Endodermal cell (in vitro differentiated cells): ENCODE results near the gene LPP. TPM values are rescaled to one million over a fixed set of nuclear protein-coding genes. Genes with fewer than 3 reads are reported as not detected.

Experiments used
- DNase-seq: peaks from one replicate; pipeline ENCODE4 v3.0.0-alpha.2; 2017
- H3K27ac ChIP-seq: 2 replicates; pipeline ENCODE4 v1.5.1; 2013; ENCODE audit warnings: mild to moderate bottlenecking, low read depth, low read length, moderate library complexity
- H3K27me3 ChIP-seq: 2 replicates; pipeline ENCODE4 v1.6.1; 2013; ENCODE audit warnings: mild to moderate bottlenecking, low read length, moderate library complexity; ENCODE audit not compliant: insufficient read depth, control insufficient read depth, poor library complexity, severe bottlenecking
- H3K36me3 ChIP-seq: 2 replicates; pipeline ENCODE4 v1.7.0; 2013; ENCODE audit warnings: mild to moderate bottlenecking, low read length, moderate library complexity; ENCODE audit not compliant: control insufficient read depth, insufficient read depth
- H3K4me1 ChIP-seq: one replicate; pipeline ENCODE4 v1.7.0; 2013; ENCODE audit warnings: low read length; ENCODE audit not compliant: control insufficient read depth, insufficient read depth
- H3K4me3 ChIP-seq: 2 replicates; pipeline ENCODE4 v1.5.1; 2013; ENCODE audit warnings: mild to moderate bottlenecking, low read length, moderate library complexity
- H3K9ac ChIP-seq: 2 replicates; pipeline ENCODE4 v1.6.1; 2013; ENCODE audit warnings: mild to moderate bottlenecking, low read length, moderate library complexity; ENCODE audit not compliant: poor library complexity, severe bottlenecking; ENCODE audit errors: extremely low read depth
- H3K9me3 ChIP-seq: 2 replicates; pipeline ENCODE4 v1.6.1; 2013; ENCODE audit warnings: mild to moderate bottlenecking, low read length, moderate library complexity; ENCODE audit not compliant: control insufficient read depth
- H3K27ac Mint-ChIP-seq: 2 replicates; pipeline ENCODE4 v1.8.0; 2020; ENCODE audit warnings: mixed read lengths
- H3K27me3 Mint-ChIP-seq: 2 replicates; pipeline ENCODE4 v1.8.0; 2021; ENCODE audit warnings: mild to moderate bottlenecking, mixed read lengths; ENCODE audit not compliant: insufficient read depth
- H3K36me3 Mint-ChIP-seq: 2 replicates; pipeline ENCODE4 v1.8.0; 2020; ENCODE audit warnings: low read depth, mixed read lengths
- H3K4me1 Mint-ChIP-seq: 2 replicates; pipeline ENCODE4 v1.8.0; 2020; ENCODE audit warnings: mixed read lengths
- H3K4me3 Mint-ChIP-seq: 2 replicates; pipeline ENCODE4 v1.8.0; 2020; ENCODE audit warnings: mild to moderate bottlenecking, moderate library complexity, mixed read lengths
- H3K9me3 Mint-ChIP-seq: 2 replicates; pipeline ENCODE4 v1.8.0; 2020; ENCODE audit warnings: mild to moderate bottlenecking, mixed read lengths
- CTCF ChIP-seq: fragments of 200-600 bp; sonication (generic); conservative IDR thresholded peaks from 2 replicates; pipeline ENCODE4 v1.5.0; 2021; ENCODE audit warnings: antibody characterized with exemption, mild to moderate bottlenecking
- WGBS, 2 experiments: methylation state at CpG; one replicate each; pipeline versions ENCODE4 v1.1.5 to v1.1.7; 2013; ENCODE audit warnings: missing lambda C conversion rate in 2 of 2, mixed read lengths in 1 of 2; ENCODE audit not compliant: insufficient coverage in 1 of 2, insufficient read length in 1 of 2; 5-methylcytosine and 5-hydroxymethylcytosine counted together
- total RNA-seq, 2 donors: library from RNA; stranded (reverse); fragmentation: NEBNext Ultra II Directional in 1 of 2; extraction: Animal tissue kit (Norgen Biotek cat#: 25700) in 1 of 2; gene quantifications; 2 replicates in 1 of 2; 3 replicates in 1 of 2; pipeline ENCODE4 v1.2.1, GENCODE V29; 2021

The LPP gene
- total RNA-seq, 2 donors from 2014 or later, result 78.0 to 105 TPM

- no peaks in the 10 kb centered on the region for H3K9me3 Mint-ChIP-seq
- no peak overlapping the region for H3K27ac Mint-ChIP-seq
- Histone ChIP-seq H3K27ac (no peak overlapping the region), H3K4me1 (peaks cover 5% of the 10 kb centered on the region), H3K9ac (no peak overlapping the region), H3K9me3 (no peaks in the 10 kb centered on the region), H3K4me3 (no peak overlapping the region), H3K36me3 (peaks cover 28% of the 10 kb centered on the region), H3K27me3 (no peaks in the 10 kb centered on the region)
- DNase-seq, result no peak
- H3K27me3 Mint-ChIP-seq, result no peaks in the 10 kb centered on the region
- peaks cover 12% of the 10 kb centered on the region for H3K36me3 Mint-ChIP-seq
- H3K4me1 Mint-ChIP-seq, result peaks cover 4% of the 10 kb centered on the region
- H3K4me3 Mint-ChIP-seq, result no peak overlapping the region
- TF ChIP-seq CTCF, result no peak
Measured at GRCh38 chr3:188176476-188176875, 22.5 kb downstream of the LPP start.

GRCh38 chr3:188176884-188177283 lies 22.9 kb downstream of the LPP start:
- no peak overlapping the region for H3K27ac ChIP-seq
- Mint-ChIP-seq H3K27me3 (no peaks in the 10 kb centered on the region), H3K4me1 (peaks cover 4% of the 10 kb centered on the region), H3K36me3 (peaks cover 12% of the 10 kb centered on the region), H3K4me3 (no peak overlapping the region), H3K9me3 (no peaks in the 10 kb centered on the region), H3K27ac (no peak overlapping the region)
- H3K4me1 ChIP-seq, result peaks cover under 1% of the 10 kb centered on the region
- no peak for TF ChIP-seq CTCF
- H3K9me3 ChIP-seq, result no peaks in the 10 kb centered on the region
- WGBS, 2 experiments, result 100% methylated on average over 2 of the region's 2 CpGs
- H3K36me3 ChIP-seq, result peaks cover 30% of the 10 kb centered on the region
- H3K9ac ChIP-seq, result no peak overlapping the region
- DNase-seq, result no peak
- H3K4me3 ChIP-seq, result no peak overlapping the region
- H3K27me3 ChIP-seq, result no peaks in the 10 kb centered on the region

- Mint-ChIP-seq H3K4me3 (no peak overlapping the region), H3K36me3 (peaks cover 12% of the 10 kb centered on the region), H3K9me3 (no peaks in the 10 kb centered on the region), H3K27me3 (no peaks in the 10 kb centered on the region), H3K4me1 (peaks cover 4% of the 10 kb centered on the region), H3K27ac (no peak overlapping the region)
- DNase-seq, result no peak
- 91 to 100% methylated on average over 1 to 2 of the region's 2 CpGs for WGBS, 2 experiments
- Histone ChIP-seq H3K27me3 (no peaks in the 10 kb centered on the region), H3K27ac (no peak overlapping the region), H3K9ac (no peak overlapping the region), H3K36me3 (peaks cover 36% of the 10 kb centered on the region), H3K4me1 (no peaks in the 10 kb centered on the region), H3K4me3 (no peak overlapping the region), H3K9me3 (no peaks in the 10 kb centered on the region)
- no peak for TF ChIP-seq CTCF
Measured at GRCh38 chr3:188177721-188178120, 23.8 kb downstream of the LPP start.
